AG08396 (cell line): ENCODE results near the gene GRID2IP.
"Not testable (repeated sequence)": the region's sequence is repeated elsewhere in the genome, so short reads cannot be mapped to it uniquely, and the experiment has no call there.

Experiments
- DNase-seq: peaks from one replicate; pipeline ENCODE4 v3.0.0; 2012; ENCODE audit warnings: low spot score, mixed read lengths

The GRID2IP gene

GRCh38 chr7:6487184-6487545, 64.1 kb downstream of the GRID2IP start:
- DNase-seq, result no peak

GRCh38 chr7:6486438-6487183, 64.7 kb downstream of the GRID2IP start:
- no peak for DNase-seq

DNA sequence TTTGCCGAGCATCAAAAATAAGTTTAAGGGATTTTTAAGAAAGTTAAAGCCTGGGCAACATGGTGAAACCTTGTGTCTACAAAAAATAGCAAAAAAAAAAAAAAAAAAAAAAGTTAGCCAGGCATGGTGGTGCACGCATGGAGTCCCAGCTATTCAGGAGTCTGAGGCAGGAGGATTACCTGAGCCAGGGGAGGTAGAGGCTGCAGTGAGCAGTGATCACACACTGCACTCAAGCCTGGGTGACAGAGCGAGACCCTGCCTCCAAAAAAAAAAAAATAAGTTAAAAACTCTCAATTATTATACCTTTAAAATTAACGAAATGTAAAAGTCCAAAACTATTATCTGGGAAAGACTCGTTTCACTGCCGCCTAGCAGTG, 68.5 kb downstream of the GRID2IP start:
- DNase-seq, result no peak

- no peak for DNase-seq
These were observed 69.0 kb downstream of the GRID2IP start for GRCh38 chr7:6482307-6482706.

- DNase-seq, result no peak
These were observed 69.8 kb downstream of the GRID2IP start for GRCh38 chr7:6481445-6481844.

GRCh38 chr7:6480323-6480660, 71.0 kb downstream of the GRID2IP start:
- DNase-seq, result no peak

GRCh38 chr7:6479067-6479466, 72.2 kb downstream of the GRID2IP start:
- no peak for DNase-seq

- no peak for DNase-seq
These were observed 73.1 kb downstream of the GRID2IP start for GRCh38 chr7:6478186-6478585.

DNA sequence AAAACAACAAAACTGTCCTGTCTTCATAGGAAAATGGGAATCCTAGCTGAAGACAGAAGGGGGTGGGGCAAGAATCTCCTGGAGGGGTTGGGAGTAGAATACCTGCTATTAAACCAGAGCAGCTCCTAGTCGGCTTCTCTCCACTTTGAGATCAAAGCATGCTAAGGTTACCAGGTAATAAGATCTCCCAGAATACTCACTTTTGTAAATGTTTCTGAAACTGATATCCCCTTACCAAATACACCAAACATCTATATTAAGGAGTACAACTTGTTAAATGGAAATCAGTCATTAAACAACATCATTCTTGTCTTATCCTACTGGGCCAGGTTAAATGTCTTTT, 74.0 kb downstream of the GRID2IP start:
- DNase-seq, result no peak

DNA sequence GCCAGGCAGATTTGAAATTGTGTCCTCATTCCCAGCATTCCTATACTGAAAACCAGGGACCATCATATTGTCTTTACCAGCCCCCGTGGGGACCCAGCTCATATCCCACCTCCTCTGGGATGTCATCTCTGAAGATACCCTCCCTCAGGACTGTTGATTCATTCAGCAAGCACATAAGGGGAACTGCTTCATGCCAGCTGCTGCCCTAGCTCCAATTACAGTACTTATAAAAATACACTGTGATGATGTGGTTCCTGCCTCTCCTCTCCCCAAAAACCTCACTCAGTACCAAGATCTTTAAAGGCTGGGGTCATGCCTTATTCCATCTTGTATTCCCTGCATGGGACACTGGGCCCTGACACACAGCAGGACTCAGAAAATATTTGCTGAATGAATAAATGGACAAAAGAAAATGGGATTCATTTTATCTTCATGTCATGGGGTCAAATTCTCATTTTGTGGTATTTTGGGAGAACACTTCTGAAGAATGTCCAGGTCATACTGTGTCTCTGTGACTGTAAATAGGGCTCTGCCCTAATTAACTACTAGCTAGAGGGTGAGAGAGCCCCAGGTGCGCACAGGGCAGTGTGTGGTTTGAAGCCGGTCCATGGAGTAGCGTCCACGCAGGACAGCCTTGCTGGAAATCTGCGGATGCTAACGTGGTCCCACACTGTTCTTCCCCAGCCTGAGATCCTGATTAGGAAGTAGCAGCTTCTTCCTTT, 74.5 kb downstream of the GRID2IP start:
- no peak for DNase-seq

GRCh38 chr7:6475433-6476186, 75.7 kb downstream of the GRID2IP start:
- no peak for DNase-seq

GRCh38 chr7:6465862-6466261, 85.4 kb downstream of the GRID2IP start:
- DNase-seq, result no peak

- not testable (repeated sequence) for DNase-seq
These were observed 87.7 kb downstream of the GRID2IP start for GRCh38 chr7:6463609-6464008.

- no peak for DNase-seq
These were observed 89.2 kb downstream of the GRID2IP start for GRCh38 chr7:6461946-6462550.

- DNase-seq, result no peak
These were observed 90.2 kb downstream of the GRID2IP start for GRCh38 chr7:6460990-6461584.

GRCh38 chr7:6460303-6460702, 91.0 kb downstream of the GRID2IP start:
- no peak for DNase-seq

GRCh38 chr7:6458676-6459075, 92.6 kb downstream of the GRID2IP start:
- not testable (repeated sequence) for DNase-seq

- peak; percentile 56 for DNase-seq
These were observed 97.5 kb downstream of the GRID2IP start for GRCh38 chr7:6453734-6454133.

GRCh38 chr7:6451224-6451705, 100.0 kb downstream of the GRID2IP start:
- DNase-seq, result no peak

DNA sequence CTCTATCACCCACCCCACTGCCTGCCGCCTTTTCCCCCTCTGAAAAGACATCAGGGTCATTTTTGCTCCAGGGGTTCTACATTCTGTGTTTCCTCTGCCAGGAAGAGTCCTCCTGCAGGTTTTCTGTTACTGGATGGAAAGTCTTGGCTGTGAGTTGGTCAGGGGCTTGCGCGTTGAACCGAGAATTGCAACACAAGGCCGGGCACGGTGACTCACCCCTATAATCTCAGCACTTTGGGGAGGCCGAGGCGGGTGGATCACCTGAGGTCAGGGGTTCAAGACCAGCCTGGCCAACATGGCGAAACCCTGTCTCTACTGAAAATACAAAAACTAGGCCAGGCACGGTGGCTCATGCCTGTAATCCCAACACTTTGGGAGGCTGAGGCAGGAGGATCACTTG, 100.7 kb downstream of the GRID2IP start:
- DNase-seq, result not testable (repeated sequence)

DNA sequence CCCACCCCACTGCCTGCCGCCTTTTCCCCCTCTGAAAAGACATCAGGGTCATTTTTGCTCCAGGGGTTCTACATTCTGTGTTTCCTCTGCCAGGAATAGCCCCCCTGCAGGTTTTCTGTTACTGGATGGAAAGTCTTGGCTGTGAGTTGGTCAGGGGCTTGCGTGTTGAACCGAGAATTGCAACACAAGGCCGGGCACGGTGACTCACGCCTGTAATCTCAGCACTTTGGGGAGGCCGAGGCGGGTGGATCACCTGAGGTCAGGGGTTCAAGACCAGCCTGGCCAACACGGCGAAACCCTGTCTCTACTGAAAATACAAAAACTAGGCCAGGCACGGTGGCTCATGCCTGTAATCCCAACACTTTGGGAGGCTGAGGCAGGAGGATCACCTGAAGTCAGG, 101.4 kb downstream of the GRID2IP start:
- DNase-seq, result not testable (repeated sequence)

DNA sequence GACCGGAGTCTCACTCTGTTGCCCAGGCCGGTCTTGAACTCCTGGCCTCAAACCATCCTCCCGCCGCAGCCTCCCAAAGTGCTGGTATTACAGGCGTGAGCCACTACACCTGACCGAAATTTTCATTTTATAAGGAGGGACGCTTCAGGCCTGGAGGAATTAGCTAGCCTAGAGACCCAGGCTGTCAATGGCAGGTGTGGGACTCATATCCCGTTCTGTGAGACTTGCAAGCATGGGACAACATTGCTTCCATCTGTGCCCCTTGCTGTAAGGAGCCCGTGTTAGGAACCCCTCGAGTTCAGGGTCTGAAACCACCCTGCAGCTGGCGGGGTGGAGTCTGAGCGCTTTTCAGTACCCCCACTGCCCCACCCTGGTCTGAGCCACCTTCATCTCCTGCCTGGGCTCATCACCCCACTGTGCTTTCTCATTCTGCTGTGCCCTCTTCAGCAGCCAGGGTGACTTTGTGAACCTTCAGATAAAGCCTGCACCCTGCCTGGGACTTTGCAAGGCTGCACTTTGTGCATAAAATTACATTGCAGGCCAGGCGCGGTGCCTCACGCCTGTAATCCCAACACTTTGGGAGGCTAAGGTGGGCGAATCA, 102.2 kb downstream of the GRID2IP start:
- DNase-seq, result no peak
